NCI-H1105 treated with DMSO at 0.1 percent for 48 hours (cell line): ENCODE results near the gene RBM19.
A peak's percentile ranks its signal among the peaks of the same experiment; 100 is the strongest.

ENCODE experiments used
- DNase-seq: peaks from one replicate; lab custom pipeline; 2025; lab: John Stamatoyannopoulos, UW

RBM19 gene

DNA sequence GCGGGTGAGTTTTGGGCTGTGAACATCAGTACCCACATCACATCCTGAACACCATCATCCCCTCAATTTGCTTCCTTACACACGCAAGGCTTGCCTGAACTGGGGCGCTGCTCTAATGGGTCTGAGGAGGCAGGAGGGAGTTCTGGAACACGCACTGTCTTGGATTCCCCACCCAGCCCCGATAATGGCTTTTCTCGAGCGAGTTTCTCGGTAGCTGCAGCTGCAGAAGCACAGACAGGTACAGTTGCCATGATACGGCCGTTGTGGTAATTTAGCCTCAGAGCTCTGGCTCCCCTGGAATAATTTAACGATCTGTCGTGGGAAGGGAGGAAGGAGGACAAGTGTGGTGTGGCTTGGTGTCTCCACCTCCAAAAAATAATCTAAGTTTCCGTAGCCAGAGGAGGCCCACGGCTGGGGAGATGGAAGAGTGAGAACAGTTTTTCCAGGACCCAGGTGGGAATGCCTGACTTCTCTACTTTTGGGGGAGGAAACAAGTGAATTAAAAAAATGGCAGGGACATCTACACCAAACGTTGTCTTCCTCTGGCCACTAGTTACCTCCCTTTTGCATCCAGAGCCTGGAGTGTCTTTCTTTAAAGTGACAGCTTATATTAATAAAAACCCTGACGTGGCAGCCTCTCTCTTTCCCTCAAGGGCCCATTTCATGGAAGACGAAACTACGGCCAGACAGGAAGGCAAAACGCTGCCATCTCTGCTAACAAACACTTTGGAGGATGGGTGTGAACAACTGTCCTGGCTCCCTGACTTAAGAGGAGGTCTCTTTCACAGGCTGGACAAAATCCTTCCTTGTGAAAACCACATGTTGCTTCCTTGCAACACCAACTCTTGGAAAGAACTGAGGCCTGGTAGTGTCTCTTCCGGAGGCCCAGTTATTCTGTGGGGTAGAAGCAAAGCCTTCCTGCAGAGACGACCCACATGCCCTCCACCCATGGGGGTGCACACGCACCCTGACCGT, 84.8 kb downstream of the RBM19 start:
- peak; percentile 67 for DNase-seq

DNA sequence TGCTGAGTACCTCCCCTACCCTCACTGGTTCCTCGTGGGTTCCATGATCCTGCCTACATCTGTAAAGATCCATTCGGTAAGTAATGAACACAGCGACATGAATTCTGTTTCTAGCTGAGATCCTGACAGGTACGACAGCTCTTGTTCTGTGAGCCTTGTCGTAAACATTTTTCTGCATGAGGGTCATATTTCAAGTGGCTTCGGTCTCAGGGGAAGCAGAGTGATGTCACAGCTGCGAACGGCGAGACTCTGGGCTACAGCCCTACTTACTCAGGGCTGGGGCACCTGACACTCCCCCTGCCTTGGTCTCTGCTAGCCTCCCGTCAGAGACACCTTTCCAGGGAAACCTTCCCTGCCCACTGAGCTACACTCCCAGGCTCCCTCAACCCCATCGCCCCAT, 85.8 kb downstream of the RBM19 start:
- DNase-seq = peak; percentile 72

DNA sequence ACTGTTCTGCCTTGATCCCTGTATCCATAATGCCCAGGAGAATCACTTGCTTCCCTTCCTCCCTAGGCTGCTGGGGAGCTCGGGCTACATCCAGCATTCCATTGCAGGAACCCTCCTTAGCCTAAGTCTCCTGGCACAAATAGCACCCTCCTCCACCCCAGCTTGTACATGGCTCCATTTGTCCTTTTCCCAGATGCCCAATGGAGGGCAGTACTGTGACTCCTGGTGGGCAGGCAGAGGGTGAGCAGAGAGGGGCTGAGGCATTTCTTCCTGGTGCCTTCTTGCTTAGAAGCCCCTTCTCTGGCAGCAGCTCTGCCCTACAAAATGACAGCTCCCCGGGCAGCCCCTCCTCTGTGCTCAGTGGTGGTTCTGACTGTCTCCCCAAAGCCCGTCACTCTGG, 86.5 kb downstream of the RBM19 start:
- DNase-seq = no peak

DNA sequence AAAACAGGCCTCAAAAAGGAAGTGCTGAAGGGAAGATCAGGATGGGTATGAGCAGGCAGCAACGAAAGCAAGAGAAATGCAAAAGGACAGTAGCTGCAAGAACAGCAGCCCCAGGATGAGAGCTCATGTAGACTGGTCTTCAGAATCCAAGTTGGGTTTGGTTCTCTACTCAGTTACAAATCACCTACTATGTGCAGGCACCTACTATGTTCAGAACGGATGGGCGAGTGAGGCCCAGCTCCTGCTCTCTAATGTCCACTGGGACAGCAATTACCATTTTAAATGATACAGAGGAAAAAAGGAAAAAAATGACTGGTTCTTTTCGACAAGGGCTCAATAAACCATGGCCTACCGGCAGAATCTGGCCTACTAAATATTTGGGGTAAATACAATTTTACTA, 88.5 kb downstream of the RBM19 start:
- DNase-seq = no peak

DNA sequence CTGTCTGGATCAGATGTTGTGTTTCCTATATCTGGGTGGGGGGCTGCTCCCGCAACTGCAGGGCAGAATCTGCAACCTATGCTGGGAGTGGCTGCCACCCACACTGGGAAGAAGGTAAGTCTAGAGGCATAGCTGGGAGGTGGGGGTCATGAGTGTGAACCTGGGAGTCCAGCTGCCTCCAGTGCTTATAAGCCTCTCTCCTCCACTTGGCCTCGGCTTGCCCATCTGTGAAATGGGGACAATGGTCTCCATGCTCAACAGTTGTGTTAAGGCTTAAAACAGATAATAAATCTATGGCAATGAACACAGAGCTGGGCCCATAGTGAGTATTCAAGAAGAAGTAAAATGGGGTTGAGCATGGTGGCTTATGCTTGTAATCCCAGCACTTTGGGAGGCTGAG, 90.0 kb downstream of the RBM19 start:
- no peak for DNase-seq

DNA sequence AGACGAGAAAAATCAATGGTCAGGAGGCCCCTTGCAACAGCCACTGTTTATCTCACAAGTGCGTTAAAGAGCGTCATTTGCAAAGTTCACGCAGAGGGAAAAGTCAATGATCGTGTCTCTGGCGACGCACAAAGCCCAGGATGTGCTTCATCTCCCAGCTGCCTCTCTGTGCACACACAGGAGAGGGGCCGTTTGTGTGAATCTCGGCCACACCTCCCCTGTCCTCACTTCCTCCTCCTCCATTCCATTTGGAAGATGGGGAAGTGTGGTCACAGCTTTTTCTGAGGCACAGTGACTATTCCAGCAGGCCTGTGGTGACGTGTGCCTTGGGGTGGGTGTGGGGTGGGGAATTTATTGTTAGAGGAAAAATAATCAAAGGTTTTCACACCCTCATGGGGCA, 90.4 kb downstream of the RBM19 start:
- no peak for DNase-seq

DNA sequence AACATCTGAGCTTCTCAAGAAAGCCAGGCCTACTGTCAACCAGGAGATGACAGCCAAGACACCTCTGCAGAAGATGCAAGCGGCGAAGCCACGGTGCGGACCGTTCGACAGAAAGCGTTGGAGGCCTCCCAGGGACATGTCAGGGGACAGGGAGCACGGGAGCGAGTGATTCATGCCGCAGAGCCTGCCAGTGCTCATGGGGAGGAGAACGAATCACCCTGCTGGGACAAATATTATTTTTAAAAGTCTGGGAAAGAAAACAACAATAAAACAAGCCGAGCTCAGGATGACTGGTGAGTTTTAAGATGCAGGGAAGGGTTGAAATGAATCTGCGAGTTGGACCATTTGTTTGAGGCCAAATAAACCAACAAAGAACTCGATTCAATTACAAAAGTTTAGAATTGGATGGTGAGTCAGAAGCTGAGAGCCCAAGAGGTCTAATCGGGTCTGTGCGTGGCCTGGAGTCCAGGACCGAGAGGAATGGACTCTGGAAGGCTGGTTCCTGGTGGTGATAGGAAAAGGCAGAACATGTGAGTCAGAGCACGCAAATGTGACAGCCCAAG, 91.0 kb downstream of the RBM19 start:
- no peak for DNase-seq

DNA sequence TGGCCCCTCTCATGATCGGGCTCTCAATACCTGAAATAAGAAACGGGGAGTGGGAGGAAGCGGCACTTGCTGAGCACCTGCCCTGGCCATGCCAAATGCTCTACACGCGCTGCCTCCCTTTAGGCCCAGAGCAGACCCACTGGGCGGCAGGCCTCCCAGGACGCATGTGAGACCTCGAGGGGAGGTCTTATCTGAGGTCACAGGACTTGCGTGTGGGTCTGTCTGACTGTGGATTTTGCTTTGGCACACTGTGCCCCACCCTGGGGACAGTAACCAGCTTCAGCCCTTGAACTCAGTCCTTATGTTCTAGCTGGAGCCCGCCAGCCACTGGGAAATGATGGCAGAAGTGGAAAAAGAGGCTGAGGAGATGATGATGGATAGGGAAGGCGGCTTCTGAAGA, 91.8 kb downstream of the RBM19 start:
- DNase-seq = no peak

DNA sequence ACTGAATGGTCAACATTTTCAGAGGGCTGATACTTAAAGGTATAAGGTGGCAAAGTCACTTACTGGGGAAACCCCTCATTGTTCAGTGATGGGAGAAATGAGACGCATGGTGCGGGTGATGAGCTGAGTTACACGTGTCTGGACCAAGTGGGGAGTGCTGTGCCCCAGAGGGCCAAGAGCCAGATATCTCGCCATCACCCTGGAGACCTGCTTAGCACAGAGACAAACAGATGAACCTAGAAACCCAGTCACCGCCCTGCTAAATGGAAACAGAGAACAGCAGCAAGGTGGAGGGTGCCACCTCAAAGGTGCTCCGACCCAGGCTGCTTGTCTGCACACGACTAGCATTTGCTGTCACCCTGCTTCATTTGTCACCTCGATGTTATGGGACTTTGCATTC, 92.4 kb downstream of the RBM19 start:
- DNase-seq = no peak

DNA sequence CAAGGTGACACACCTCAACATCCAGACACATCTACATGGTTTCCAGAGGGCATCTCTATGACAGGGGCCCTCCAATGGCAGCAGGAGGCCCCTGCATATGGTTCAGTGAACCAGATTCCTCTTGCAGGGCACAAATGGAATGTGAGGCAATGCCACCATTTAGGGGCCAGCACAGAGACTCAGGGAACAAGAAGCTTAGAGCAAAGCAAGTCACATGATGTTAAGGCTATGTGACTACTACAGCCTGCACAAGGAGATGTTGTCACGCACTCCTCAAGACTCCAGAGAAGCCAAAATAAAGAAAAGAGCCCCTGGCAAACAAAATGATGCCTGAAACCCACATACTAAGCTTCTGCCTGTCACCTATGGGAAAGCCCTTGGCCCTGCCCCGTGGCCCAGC, 95.2 kb downstream of the RBM19 start:
- no peak for DNase-seq

DNA sequence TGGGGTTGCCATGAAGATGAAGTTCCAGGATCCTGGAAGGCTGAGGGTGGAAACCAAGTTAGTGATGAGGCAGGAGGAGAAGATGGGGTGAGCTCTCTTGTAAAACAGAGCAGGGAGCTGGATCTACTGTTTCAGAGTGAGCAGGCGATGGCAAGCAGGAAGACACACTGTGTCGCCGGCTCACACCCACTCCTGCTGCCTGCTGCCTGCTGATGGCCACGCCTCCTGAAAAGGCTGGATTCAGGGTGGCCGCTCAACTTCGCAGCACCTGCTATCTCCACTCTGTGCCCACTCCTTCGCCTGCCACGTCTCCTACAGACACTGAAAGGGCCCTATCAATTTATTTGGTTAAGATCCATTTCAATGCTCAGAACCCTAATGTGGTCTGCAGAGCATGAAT, 96.1 kb downstream of the RBM19 start:
- DNase-seq = no peak

DNA sequence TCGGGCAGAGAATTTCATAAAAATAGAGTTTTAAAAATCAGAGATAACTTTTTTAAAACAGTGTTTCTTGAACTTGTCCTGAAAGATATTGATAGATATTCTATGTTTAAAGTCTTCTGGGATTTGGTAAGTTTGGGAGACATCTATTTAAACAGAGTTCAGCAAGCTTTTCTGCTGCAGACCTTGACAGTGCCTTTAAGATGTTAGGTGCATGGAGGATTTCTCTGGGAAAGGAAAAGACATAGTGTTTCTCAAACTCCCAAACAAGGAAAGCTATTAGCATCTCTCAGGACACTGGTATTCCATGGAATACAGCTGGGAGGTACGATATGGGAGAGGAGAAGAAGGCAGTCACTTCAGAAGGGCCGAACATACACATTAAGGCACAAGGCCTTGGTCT, 97.8 kb downstream of the RBM19 start:
- no peak for DNase-seq

DNA sequence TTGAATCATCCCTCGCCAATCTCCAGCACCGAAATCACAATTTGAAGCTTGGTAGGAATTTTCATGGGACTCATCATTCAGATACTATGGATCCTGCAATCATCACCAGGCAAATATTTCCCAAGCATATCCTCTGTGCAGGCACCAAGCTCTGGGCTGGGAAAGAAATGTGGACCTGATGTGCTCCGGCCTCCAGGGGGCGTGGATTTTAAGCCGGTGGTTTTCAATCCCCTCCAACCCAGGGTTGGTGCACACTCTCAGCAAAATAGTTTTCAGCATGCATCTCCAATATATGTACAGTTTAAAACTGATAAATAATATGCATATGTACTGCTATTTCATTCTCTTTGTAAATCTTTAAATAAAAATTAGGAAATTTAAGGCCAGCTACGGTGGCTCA, 98.9 kb downstream of the RBM19 start:
- DNase-seq = peak; percentile 4

DNA sequence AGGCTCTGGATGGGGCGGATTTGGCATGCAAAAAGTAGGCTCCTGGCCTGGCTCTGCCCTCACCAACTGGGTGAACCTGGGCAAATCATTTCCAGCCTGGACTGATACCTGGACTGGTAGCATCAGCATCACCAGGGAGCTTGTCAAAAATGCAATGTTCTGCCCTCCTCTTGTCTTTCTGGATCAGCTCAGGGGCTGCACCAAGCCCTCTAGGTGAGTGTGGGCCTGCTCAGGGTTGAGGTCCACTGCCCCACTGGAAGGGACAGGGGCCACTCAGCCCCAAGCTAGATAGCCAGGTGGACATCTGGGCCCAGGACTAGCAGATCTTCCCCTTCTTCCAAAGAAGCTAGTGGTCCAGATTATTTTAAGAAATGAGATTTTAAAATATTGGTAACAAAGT, 99.6 kb downstream of the RBM19 start:
- no peak for DNase-seq

DNA sequence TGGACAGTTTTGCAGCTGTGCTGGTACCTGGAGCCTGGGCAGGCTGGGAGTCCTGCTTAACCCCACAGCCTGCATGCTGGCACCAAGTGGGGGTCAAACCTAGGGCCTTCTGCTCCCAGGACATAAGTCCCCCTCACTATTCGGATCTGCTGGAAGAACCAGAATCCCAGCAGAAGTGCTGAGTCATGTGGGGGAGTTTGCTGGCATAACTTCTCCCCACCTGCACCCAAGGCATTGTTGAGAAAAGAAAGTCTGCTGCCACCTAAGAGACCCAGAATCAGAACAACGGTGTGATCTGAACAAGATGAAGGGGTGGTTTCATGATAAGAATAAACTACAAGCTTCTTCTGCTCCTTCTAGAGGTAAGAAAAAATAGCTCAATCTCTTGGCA, 102.7 kb downstream of the RBM19 start:
- DNase-seq = no peak

DNA sequence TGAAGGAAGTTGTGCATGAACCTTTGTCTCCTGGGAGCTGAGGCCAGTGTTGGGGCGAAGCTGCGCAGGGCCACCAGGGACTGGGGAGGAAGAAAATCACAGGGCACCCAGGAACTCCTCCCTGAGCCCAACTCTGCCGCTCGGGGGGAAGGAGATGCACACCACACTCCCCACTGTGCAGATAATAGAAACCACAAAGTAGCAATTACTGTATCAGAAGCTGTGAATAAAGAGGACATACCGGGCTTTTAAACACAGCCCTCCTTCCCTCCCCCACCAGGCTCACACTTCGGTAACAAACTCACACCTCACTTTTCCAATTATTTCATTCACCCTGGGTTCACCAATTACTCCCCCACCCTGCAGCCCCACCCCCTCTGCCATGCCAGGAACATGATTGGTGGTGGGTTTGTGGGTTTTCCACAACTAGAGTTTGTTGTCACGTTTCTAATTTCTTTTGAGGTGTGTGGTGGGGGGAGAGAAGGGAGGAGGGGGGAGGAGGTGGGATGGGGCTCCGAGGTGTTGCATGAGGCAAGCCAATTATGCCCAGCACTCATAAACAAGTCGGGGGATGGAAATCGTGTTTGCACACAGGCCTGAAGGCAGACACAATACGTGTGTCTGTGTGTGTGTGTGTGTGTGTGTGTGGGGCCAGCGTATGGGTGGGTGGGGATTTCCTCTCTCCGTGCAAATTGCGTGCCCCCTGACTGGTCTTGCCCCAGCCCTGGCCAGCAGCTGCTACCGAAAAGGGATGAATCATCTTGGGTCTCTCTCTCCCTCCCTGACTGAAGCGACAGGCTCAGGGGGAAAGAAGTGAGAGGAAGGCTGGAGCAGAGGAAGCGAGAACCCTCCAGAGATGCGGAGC, 103.3 kb downstream of the RBM19 start:
- DNase-seq = no peak

DNA sequence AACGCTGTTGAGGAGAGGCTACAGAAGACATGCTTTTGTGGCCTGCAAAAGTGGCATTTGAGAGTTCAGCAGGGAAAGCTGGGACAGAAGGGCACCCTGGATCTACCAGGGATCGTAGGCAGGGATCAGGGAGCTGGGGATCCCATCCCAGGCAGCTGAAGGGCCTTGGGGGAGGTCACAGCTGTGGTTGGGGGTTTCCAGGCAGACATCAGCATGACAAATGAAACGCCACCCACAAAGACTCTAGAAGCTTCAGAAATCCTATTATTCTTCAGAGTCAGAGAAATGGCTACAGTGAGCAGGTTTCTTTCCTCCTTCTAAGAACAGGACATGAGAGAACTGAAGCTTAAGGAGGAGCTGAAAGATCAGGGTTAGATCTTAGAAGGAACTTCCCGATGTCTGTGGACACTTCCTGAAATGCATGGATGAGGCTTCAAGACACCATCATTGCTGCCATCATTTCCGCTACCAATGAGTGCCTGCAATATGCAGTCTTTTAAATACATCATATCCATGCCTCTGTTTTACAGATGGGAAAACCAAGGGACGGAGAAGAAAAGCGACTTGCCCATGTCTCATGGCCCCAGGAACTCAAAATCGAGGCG, 104.3 kb downstream of the RBM19 start:
- no peak for DNase-seq

DNA sequence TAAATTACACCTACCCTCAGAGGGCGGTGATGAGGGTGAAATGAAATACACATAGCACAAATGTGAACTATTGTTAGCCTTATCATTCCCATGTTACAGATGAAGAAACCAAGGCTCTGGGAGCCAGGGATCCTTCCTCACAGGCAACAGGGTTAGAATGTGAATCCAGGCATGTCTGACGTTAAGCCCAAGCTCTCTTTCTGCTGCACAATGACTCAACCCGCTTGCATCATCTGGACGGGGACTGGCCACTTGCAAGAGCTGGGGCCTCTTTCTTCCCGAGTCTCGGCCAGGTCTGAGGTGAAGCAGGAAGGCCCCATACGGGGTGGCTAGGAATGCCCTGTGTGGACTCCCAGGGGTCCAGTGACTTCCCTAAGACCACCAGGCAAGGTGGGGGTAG, 105.2 kb downstream of the RBM19 start:
- no peak for DNase-seq

DNA sequence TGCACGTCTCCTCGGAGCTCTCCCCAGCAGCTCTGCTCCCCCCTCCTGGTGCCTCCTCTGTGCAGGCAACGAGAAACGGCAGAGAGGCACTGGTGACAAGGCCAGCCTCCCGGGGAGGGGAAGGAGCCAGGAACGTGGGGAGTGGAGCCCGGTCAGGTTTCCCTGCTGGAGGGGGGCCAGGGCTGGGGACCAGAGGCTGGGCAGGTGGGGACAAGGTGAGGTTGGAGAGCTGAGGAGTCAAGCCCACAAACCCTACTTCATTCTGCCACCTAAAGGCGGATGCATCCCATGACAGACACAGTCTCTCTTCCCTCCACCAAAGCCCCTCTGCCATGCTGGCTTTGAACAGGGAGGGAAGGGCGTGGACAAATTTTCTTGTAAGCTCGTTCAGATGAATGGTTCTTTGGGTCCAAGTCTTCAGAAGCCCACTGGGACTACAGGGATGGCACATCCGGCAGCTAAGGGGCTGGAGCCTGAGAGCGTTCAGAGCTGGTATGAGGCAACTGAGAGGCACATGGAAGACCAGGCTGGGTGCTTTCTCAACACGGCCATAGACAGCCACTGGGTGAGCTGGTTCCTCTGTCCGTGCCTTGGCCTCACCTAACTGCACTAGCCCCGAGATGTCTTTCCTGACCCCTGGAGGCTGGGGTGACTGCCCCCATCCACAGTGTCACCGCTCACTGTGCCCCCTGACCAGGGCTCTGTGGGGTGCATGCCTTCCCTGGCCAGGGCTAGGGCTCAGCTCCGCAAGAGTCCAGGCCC, 105.9 kb downstream of the RBM19 start:
- peak; percentile 62 for DNase-seq

DNA sequence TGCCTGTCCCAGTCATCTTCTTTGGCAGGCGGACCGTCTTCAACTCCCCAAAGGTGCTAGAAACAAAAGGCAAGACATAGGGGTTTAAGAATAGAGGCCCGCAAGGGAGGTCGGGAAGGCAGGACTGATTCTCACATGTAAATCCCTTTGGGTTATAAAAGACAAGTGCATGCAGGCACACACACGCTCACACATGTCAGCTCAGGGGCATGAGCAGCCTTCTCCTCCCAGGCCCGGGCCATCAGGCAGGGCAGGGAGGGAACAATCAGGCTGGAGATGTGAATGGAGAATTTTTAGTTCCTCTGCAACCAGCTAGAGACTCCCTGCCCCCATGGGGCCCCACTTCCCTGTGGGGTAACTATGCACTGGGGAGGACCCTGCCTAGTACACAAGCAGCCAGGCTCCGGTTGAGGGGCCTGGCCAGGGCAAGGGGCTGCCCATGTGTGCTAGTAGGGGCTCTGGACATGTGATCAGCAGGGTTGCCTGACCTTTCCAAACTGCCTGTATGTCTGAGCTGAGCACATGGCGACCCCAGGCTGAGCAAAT, 107.2 kb downstream of the RBM19 start:
- no peak for DNase-seq

DNA sequence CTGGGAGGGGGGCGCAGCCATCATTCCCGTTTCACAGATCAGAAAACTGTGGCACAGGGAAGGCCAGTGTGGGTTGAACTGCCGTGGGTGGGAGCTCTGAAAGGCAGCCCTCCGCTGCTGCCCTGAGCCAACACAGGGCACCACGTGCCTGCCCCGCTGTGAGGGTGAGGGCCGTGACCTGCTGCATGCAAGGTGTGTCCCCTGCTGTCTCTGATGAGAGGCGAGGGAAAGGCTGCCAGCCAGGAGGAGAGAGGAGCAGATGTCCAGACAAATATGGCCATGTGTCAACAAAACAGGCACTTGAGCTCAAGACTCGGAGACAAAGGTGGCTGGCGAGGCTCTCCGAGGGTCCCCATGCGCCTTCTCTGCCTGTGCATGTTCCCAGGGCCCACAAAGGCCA, 108.8 kb downstream of the RBM19 start:
- DNase-seq = peak; percentile 19
